Effector CD4-positive, alpha-beta T cell (primary cell): ENCODE measurements around the gene IL17REL.
A peak's percentile ranks its signal among the peaks of the same experiment; 100 is the strongest.
"Not testable (repeated sequence)": the region's sequence is repeated elsewhere in the genome, so short reads cannot be mapped to it uniquely, and the experiment has no call there.

Source experiments
- DNase-seq: peaks from one replicate; pipeline ENCODE4 v3.0.0-alpha.2; 2020

Gene IL17REL

GRCh38 chr22:50001388-50002231 lies 11.0 kb downstream of the IL17REL start:
- no peak for DNase-seq

DNA sequence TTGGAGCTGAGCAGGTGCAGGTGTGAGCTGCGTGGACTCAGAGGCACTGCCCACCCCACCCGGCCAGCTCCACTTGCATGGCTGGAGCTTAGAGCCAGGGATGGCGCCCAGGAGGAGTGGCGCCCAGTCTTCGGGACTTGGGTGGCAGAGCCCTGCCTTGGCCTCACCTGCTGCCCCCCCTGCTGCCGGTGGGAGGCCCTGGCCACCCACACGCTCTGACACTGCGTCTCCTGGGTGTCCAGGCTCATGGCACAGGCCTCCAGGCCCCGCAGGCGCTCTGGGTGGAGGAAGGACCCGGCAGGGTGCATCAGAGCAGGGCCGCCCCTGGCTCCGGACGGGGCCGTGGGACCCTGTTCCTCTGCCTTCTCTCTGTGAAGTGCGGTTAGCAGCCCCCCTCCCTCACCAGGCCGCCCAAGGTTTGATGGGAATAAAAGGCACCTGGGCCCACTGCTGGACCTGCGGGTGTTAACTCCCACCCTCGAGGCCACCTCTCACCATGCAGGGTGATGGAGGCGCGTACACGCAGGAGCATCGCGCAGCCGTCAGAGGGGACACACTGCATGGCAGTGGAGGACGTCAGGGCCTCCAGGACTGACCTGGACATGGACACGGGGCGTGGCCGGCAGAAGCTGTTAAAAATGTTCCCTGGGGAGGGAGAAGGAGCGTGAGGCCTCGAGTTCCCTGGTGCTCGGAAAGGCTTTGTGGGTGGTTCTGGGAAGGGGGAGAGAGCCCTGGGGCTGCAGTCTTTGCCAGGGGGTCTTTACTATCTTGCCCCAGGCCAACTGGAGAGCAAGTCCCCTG lies 11.8 kb downstream of the IL17REL start:
- no peak for DNase-seq

DNA sequence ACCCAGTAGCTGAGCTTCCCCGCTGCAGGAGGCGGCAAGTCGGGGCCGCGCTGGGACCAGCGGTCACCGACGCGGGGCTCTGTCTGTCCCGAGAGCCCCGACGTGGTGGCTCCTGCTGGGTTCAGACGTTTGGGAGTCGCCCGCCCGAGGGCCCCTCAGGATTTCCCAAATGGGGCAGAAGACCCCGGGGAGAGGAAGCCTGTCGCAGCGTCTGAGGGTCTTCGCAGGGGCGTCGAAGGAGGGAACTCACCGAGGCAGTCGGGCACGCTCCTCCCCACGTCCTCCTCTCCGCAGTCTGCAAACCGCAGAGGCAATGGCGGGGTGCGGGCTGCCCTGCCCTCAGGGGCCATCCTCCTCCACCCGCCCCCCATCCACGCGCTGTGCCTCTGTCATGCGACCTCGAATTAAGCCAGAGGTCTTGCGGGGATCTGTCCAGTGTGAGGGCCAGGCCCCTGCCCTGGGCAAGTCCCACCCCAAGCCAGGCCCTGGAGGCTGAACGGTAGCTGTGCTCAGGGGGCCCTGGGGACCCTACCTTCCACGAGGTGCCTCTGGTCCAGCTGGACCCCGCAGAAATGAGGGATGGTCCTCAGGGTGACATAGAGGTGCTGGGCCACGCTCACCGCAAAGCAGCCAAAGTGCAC lies 12.5 kb downstream of the IL17REL start:
- DNase-seq: no peak

- peak; percentile 8 for DNase-seq
These were observed 13.3 kb downstream of the IL17REL start for GRCh38 chr22:49999063-49999945.

GRCh38 chr22:49998718-49999062 lies 13.9 kb downstream of the IL17REL start:
- DNase-seq: no peak

- no peak for DNase-seq
These were observed 14.4 kb downstream of the IL17REL start for GRCh38 chr22:49997932-49998717.

DNA sequence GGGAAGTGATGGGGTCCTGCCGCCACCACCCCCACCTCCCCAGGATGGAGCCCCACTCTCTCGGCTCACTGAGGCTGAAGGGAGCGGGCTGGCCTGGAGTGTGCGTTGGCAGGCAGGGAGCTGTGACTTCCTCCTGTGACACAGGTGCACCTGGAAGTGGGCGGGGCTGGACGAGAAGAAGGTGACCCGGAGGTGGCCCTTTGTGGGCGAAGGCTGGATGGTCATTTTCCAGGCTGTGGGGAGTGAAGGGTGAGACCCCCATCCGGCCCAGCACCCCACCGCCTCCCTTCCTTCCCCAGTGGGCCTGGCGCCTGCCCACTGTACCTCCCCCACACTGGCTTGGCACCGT lies 15.3 kb downstream of the IL17REL start:
- no peak for DNase-seq

GRCh38 chr22:49996518-49997250 lies 15.9 kb downstream of the IL17REL start:
- no peak for DNase-seq

DNA sequence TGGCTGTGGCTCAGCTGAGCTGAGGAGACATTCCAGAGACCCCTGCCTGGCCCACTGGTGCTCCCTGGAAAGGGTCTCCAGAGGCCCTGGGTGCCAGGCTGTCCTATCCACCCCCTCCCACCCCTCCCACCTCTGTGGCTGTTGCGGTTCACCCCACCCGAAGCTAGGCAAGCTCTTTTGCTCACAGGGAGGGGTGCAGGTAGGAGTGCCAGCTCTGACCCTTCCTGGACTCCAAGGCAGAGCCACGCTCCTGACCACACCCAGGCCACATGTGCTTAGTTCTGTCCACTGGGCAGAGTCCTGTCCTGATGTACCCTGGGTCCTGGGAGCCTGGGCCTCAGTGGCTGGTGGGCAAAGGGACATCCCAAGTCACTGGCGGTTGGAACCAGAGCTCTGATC lies 16.4 kb downstream of the IL17REL start:
- no peak for DNase-seq

DNA sequence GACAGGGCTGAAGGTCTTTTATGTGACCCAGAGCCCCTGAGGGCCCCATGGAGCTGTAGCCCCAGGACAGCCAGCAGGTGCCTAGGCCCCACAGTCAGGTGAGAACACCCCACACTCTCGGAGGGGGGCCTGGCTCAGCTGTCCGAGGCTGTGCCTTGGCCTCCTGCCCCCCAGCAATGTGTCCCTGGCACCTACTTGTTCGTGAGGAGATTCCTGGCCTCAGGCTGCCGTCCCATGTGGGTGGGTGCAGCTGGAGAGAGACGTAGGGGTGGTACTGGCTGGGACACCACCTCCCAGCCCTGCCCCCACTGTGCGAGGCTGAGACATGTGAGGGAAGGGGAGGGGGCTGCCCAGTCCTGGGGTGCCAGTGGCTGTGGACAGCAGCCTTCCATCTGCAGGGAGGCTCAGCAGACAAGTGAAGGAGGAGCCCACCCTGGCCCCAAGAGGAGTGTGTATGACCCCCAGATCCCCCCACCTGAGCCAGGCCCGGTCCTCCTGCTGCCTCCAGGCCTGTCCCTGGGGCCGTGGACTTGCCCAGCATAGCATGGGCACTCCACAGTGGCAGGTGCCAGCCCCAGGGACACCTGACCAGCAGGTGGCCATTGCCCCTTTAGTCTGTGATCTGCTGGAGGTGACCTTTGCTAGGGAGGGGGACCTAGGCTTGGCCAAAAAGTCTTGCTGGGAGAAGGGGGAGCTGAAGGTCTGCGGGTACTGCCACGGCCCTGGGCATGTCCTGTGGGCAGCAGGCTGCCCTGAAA lies 17.0 kb downstream of the IL17REL start:
- DNase-seq: no peak

DNA sequence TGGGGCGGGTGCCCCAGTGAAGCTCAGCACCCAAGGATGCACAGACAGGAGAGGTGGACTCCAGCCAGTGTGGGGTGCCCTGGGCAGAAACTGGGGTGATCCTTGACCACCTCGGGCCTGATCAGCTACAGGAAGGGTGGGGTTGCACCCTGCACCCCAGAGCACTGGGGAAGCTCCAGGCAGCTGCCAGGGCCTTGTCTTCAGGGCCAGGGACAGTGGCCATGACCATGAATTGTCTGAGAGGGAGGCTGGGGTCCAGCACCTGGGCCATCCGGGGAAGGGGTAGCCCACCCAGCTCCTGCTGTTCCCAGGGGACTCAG lies 17.6 kb downstream of the IL17REL start:
- DNase-seq: no peak

GRCh38 chr22:49994361-49995040 lies 18.1 kb downstream of the IL17REL start:
- DNase-seq: no peak

GRCh38 chr22:49993649-49994360 lies 18.8 kb downstream of the IL17REL start:
- no peak for DNase-seq

DNA sequence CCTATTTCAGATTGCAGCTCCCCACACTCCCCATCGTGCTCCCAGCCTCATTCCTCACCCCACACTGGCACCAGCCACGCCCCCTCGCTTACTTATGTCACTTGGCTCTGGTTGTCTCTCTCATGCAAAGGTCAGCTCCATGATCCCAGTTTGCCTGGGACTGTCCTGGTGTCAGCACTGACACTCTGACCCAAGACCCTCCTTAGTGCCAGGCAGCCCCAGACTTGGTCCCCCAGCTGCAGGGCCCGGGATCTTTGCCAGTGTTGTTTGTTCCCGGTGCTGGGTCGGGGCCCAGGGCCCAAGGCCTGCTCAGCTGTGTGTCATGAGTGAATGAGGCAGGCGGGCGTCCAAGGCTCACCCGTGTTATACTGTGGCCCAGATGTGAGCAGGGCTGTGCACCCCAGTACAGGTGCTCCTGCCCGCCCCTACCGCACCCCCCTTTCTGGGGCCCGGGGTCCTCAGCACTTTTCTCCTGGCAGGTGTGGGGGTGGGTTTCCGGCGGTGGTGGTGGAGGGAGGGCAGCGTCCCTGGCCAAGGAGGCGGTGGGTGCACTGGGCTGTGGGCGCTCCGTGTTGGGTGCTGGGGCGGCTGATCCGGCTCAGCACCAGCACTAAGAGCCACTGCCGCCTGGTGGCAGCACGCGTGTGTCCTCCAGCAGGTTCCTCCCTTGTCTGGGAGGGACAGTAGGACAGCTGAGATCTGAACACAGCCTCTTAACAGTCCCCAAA lies 19.5 kb downstream of the IL17REL start:
- DNase-seq: peak; percentile 54

DNA sequence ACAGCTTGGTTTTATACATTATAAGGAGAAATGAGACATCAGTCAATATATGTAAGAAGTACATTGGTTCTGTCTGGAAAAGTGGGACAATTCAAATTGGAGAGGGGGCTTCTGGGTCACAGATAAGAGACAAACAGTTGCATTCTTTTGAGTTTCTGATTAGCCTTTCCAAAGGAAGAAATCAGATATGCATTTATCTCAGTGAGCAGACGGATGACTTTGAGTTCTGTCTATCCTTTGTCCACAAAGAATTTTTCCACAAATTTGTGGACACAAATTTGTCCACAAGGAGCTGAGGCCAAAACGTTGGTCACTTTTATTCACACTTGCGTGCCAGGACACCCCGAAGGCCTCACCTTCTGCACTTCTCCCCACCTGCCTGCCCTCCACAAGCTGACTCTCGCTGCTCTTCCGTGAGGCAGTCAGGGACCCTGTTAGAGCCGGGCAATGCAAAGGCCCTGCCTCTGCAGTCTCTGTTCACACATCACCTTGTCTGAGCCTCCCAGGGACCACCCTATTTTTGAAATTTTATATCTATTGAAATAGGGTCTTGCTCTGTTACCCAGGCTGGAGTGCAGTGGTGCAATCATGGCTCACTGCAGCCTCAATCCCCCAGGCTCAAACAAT lies 20.5 kb downstream of the IL17REL start:
- no peak for DNase-seq

- no peak for DNase-seq
These were observed 21.4 kb downstream of the IL17REL start for GRCh38 chr22:49991167-49991566.

DNA sequence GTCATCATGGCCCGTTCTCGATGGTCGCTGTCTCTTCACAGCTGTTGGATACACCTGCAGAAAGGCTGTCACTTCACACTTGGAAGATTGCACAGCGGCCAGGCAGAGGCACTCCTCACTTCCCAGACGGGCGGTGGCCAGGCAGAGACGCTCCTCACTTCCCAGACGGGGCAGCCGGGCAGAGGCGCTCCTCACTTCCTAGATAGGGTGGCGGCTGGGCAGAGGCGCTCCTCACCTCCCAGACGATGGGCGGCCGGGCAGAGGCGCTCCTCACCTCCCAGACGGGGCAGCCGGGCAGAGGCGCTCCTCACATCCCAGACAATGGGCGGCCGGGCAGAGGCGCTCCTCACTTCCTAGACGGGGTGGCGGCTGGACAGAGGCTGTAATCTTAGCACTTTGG lies 22.7 kb downstream of the IL17REL start:
- not testable (repeated sequence) for DNase-seq

- no peak for DNase-seq
These were observed 26.2 kb downstream of the IL17REL start for GRCh38 chr22:49986325-49986724.
